K562 (cell line): ENCODE data around the gene ITPR1. TPM values are rescaled to one million over a fixed set of nuclear protein-coding genes. Genes with fewer than 3 reads are reported as not detected.

Experiments used
- BRD9 ChIP-seq: fragments of 450-650 bp; IDR thresholded peaks from 2 replicates; pipeline ENCODE4 v1.6.1; 2018; ENCODE audit warnings: low read depth; ENCODE audit not compliant: partially characterized antibody
- COPS2 ChIP-seq: fragments of 450-650 bp; conservative IDR thresholded peaks from 2 replicates; pipeline ENCODE4 v1.6.1; 2016; ENCODE audit warnings: mild to moderate bottlenecking, moderate library complexity
- DDX20 ChIP-seq: fragments of 450-650 bp; IDR thresholded peaks from 2 replicates; pipeline ENCODE4 v1.6.1; 2016; ENCODE audit warnings: missing genetic modification characterization, low read depth, mild to moderate bottlenecking, missing compliant biosample characterization, moderate library complexity
- ETS2 ChIP-seq: IDR thresholded peaks from 2 replicates; pipeline ENCODE4 v1.6.1; 2016; ENCODE audit warnings: borderline replicate concordance, missing genetic modification characterization, mild to moderate bottlenecking, moderate library complexity, missing compliant biosample characterization; ENCODE audit not compliant: poor library complexity, severe bottlenecking
- FIP1L1 ChIP-seq: fragments of 200-400 bp; formaldehyde crosslinking; IDR thresholded peaks from 2 replicates; pipeline ENCODE4 v1.6.1; 2018; ENCODE audit warnings: mild to moderate bottlenecking, low read depth, low read length; ENCODE audit not compliant: poor library complexity, severe bottlenecking
- FOXA3 ChIP-seq, 2 experiments: fragments of 450-650 bp in 1 of 2; sonication (generic) in 1 of 2; formaldehyde crosslinking; IDR thresholded peaks in 1 of 2; conservative IDR thresholded peaks in 1 of 2; 2 replicates each; pipeline versions ENCODE4 v1.4.0 to v1.8.0; 2020 to 2022; ENCODE audit warnings: mild to moderate bottlenecking in 2 of 2, missing genetic modification reagents in 1 of 2
- MEF2A ChIP-seq: IDR thresholded peaks from 2 replicates; pipeline ENCODE4 v1.6.1; 2011; ENCODE audit warnings: low read depth, mild to moderate bottlenecking, low read length, moderate library complexity; ENCODE audit not compliant: control insufficient read depth
- POLR2H ChIP-seq: IDR thresholded peaks from 2 replicates; pipeline ENCODE4 v1.6.1; 2016; ENCODE audit warnings: missing genetic modification characterization, low read depth, mild to moderate bottlenecking, control low read depth, missing compliant biosample characterization, moderate library complexity
- PRPF4 ChIP-seq: fragments of 200-400 bp; formaldehyde crosslinking; IDR thresholded peaks from one replicate; pipeline ENCODE4 v1.6.1; 2017; ENCODE audit warnings: low read length, low read depth, mild to moderate bottlenecking; ENCODE audit not compliant: insufficient read depth, poor library complexity, severe bottlenecking
- TSC22D4 ChIP-seq: fragments of 450-650 bp; IDR thresholded peaks from 2 replicates; pipeline ENCODE4 v1.6.1; 2016; ENCODE audit warnings: missing genetic modification characterization, missing biosample characterization, control low read depth
- U2AF1 ChIP-seq: fragments of 200-400 bp; formaldehyde crosslinking; optimal IDR thresholded peaks from 2 replicates; pipeline ENCODE3; 2017; ENCODE audit warnings: mild to moderate bottlenecking, low read depth, low read length, moderate library complexity
- XRCC4 ChIP-seq: IDR thresholded peaks from one replicate; pipeline ENCODE4 v1.6.1; 2011; ENCODE audit not compliant: insufficient read depth, insufficient read length; ENCODE audit errors: extremely low read depth
- ZNF253 ChIP-seq: fragments of 250-450 bp; sonication (Bioruptor Pico); conservative IDR thresholded peaks from 2 replicates; pipeline ENCODE4 v1.6.1; 2021; ENCODE audit warnings: mild to moderate bottlenecking
- ZNF551 ChIP-seq: fragments of 250-450 bp; sonication (Bioruptor Pico); IDR thresholded peaks from 2 replicates; pipeline ENCODE4 v1.5.0; 2021; ENCODE audit warnings: mild to moderate bottlenecking, moderate library complexity
- ZNF75A ChIP-seq: fragments of 450-650 bp; formaldehyde crosslinking; IDR thresholded peaks from 2 replicates; pipeline ENCODE4 v1.4.0; 2020; ENCODE audit warnings: mild to moderate bottlenecking
- ZSCAN29 ChIP-seq: fragments of 450-650 bp; IDR thresholded peaks from 2 replicates; pipeline ENCODE4 v1.6.1; 2017
- polyA plus RNA-seq, 8 experiments: library from polyadenylated mRNA; depleted of rRNA in 4 of 8; stranded (reverse) in 5 of 8; unstranded in 3 of 8; fragments of >200 nt; fragmentation: Nextera tagmentation in 2 of 8; fragmentation: Illumina TruSeq in 1 of 8; extraction: Ambion mirVana in 2 of 8; extraction: Trizol in 1 of 8; gene quantifications; 2 replicates each; pipeline versions ENCODE4 v1.2.1 to v1.2.3, GENCODE V29; 2011 to 2014; ENCODE audit warnings: inconsistent platforms in 1 of 8, missing spikeins in 1 of 8
- total RNA-seq, 7 experiments: library from RNA; depleted of rRNA in 6 of 7; stranded (reverse); fragments of >200 nt in 6 of 7; fragmentation: Illumina TruSeq in 2 of 7; extraction: Trizol in 2 of 7; gene quantifications; 2 replicates each; pipeline versions ENCODE4 v1.2.1 to v1.2.3, GENCODE V29; 2011 to 2021; ENCODE audit warnings: low replicate concordance in 1 of 7
- TF ChIP-seq, protein P1 (sequence below), 2 experiments: fragments of 450-650 bp; IDR thresholded peaks; 2 replicates each; pipeline ENCODE4 v1.6.1; 2016
- TF ChIP-seq, protein P2 (sequence below), 2 experiments: IDR thresholded peaks; 2 replicates each; pipeline ENCODE4 v1.6.1; 2012; ENCODE audit warnings: improper control_type of control experiment in 2 of 2, low read depth in 2 of 2, low read length in 2 of 2, borderline replicate concordance in 1 of 2
- TF ChIP-seq, protein P3 (sequence below): fragments of 150-350 bp; conservative IDR thresholded peaks from 2 replicates; pipeline ENCODE4 v1.6.1; 2014; ENCODE audit warnings: low read length

ITPR1 gene
- total and polyA plus RNA-seq, 9 of the 15 experiments (the other 6 are each of a cell fraction or from before 2014, with no cell fraction given), result 22.4 to 40.0 (median 27.4) TPM

DNA sequence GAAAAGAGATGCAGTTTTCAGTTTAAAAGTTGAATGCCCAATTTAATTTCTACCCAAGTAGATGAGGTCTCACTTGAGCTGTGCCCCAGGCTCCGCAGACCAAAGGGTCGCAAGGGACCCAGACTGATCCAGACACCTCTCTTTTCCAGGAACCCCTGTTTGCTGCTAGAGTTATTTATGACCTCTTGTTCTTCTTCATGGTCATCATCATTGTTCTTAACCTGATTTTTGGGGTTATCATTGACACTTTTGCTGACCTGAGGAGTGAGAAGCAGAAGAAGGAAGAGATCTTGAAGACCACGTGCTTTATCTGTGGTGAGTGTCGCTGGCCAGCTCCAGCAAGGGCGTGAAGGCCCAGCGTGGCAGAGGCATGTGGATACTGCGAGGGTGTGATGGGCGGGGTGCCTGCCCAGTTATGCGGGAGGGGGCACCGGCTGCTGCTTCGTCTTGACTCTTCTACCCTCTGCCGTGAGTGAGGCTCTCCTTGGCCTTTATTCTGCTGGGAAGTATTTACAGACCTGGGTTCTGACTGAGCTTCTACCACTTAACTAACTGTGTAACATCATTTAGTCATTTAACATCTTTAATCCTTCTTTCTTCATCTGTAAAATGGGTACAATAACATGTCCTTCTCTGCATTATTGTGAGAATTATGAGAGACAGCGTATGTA is 321.9 kb downstream of the ITPR1 start (continued):
- TF ChIP-seq, protein P1, sequence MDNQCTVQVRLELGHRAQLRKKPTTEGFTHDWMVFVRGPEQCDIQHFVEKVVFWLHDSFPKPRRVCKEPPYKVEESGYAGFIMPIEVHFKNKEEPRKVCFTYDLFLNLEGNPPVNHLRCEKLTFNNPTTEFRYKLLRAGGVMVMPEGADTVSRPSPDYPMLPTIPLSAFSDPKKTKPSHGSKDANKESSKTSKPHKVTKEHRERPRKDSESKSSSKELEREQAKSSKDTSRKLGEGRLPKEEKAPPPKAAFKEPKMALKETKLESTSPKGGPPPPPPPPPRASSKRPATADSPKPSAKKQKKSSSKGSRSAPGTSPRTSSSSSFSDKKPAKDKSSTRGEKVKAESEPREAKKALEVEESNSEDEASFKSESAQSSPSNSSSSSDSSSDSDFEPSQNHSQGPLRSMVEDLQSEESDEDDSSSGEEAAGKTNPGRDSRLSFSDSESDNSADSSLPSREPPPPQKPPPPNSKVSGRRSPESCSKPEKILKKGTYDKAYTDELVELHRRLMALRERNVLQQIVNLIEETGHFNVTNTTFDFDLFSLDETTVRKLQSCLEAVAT (IDR thresholded peaks at IDR 0.05), result no peak; a peak in 1 of 4 replicates
- TF ChIP-seq ETS2 (tag) (no peak), FOXA3 (CRISPR knock-in tag; conservative IDR thresholded peaks at IDR 0.05 in 1 of 2, IDR thresholded peaks at IDR 0.05 in 1 of 2) (no peak), COPS2 (no peak), FIP1L1 (no peak), PRPF4 (no peak), ZNF551 (no peak), DDX20 (tag) (0 out of 2 replicates have a peak, but pooled peaks have one; percentile 47), ZSCAN29 (no peak; the same call in 1 of the 2 replicates), TSC22D4 (no peak), BRD9 (no peak), ZNF253 (CRISPR knock-in tag) (no peak), MEF2A (no peak), U2AF1 (no peak), XRCC4 (no peak), POLR2H (tag) (no peak), ZNF75A (0 out of 2 replicates have a peak, but pooled peaks have one; percentile 12)
- TF ChIP-seq, protein P2, sequence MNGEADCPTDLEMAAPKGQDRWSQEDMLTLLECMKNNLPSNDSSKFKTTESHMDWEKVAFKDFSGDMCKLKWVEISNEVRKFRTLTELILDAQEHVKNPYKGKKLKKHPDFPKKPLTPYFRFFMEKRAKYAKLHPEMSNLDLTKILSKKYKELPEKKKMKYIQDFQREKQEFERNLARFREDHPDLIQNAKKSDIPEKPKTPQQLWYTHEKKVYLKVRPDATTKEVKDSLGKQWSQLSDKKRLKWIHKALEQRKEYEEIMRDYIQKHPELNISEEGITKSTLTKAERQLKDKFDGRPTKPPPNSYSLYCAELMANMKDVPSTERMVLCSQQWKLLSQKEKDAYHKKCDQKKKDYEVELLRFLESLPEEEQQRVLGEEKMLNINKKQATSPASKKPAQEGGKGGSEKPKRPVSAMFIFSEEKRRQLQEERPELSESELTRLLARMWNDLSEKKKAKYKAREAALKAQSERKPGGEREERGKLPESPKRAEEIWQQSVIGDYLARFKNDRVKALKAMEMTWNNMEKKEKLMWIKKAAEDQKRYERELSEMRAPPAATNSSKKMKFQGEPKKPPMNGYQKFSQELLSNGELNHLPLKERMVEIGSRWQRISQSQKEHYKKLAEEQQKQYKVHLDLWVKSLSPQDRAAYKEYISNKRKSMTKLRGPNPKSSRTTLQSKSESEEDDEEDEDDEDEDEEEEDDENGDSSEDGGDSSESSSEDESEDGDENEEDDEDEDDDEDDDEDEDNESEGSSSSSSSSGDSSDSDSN (IDR thresholded peaks at IDR 0.05; ENCODE audit: borderline replicate concordance in 1 of 2, low read depth in 2 of 2, low read length in 2 of 2), result no peak
- TF ChIP-seq, protein P3, sequence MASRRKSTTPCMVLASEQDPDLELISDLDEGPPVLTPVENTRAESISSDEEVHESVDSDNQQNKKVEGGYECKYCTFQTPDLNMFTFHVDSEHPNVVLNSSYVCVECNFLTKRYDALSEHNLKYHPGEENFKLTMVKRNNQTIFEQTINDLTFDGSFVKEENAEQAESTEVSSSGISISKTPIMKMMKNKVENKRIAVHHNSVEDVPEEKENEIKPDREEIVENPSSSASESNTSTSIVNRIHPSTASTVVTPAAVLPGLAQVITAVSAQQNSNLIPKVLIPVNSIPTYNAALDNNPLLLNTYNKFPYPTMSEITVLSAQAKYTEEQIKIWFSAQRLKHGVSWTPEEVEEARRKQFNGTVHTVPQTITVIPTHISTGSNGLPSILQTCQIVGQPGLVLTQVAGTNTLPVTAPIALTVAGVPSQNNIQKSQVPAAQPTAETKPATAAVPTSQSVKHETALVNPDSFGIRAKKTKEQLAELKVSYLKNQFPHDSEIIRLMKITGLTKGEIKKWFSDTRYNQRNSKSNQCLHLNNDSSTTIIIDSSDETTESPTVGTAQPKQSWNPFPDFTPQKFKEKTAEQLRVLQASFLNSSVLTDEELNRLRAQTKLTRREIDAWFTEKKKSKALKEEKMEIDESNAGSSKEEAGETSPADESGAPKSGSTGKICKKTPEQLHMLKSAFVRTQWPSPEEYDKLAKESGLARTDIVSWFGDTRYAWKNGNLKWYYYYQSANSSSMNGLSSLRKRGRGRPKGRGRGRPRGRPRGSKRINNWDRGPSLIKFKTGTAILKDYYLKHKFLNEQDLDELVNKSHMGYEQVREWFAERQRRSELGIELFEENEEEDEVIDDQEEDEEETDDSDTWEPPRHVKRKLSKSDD, result no peak
